ENCODE results near the gene TOMM6. TPM values are rescaled to one million over a fixed set of nuclear protein-coding genes. Genes with fewer than 3 reads are reported as not detected.

TOMM6 gene
- total and polyA plus RNA-seq, 2 donors from 2014 or later, result 150 to 479 TPM

- FAIRE-seq (no peak), DNase-seq (peak in 1 of 5 donors; percentile 61)
- no peak overlapping the region for H3K4me3 ChIP-seq (ENCODE audit: low read length in 3 of 3)
- peaks cover 0 to 4% (median 0%) of the 10 kb centered on the region in 3 donors for H3K4me1 ChIP-seq (ENCODE audit: control insufficient read depth in 2 of 3, insufficient read depth in 2 of 3, low read depth in 1 of 3, low read length in 3 of 3)
- no peaks in the 10 kb centered on the region for H3K36me3 ChIP-seq (ENCODE audit: control insufficient read depth in 2 of 3, insufficient read depth in 3 of 3, low read length in 3 of 3)
- no peak overlapping the region for H3K9ac ChIP-seq (ENCODE audit: low read length in 3 of 3)
- TF ChIP-seq, protein P1, sequence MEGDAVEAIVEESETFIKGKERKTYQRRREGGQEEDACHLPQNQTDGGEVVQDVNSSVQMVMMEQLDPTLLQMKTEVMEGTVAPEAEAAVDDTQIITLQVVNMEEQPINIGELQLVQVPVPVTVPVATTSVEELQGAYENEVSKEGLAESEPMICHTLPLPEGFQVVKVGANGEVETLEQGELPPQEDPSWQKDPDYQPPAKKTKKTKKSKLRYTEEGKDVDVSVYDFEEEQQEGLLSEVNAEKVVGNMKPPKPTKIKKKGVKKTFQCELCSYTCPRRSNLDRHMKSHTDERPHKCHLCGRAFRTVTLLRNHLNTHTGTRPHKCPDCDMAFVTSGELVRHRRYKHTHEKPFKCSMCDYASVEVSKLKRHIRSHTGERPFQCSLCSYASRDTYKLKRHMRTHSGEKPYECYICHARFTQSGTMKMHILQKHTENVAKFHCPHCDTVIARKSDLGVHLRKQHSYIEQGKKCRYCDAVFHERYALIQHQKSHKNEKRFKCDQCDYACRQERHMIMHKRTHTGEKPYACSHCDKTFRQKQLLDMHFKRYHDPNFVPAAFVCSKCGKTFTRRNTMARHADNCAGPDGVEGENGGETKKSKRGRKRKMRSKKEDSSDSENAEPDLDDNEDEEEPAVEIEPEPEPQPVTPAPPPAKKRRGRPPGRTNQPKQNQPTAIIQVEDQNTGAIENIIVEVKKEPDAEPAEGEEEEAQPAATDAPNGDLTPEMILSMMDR (IDR thresholded peaks at IDR 0.05; ENCODE audit: borderline replicate concordance, extremely low read depth, insufficient read depth), result no peak
- no peaks in the 10 kb centered on the region for H3K9me3 ChIP-seq (ENCODE audit: control insufficient read depth in 2 of 3, insufficient read depth in 1 of 3, low read length in 3 of 3)
- no peak overlapping the region for H3K27ac ChIP-seq (ENCODE audit: low read depth in 2 of 2, low read length in 2 of 2)
- H3K27me3 ChIP-seq (ENCODE audit: control insufficient read depth, insufficient read depth, low read length), result no peaks in the 10 kb centered on the region
- intact Hi-C loops (cut with DNase I), result no loop called here
Observed at GRCh38 chr6:41740366-41741162, 46.9 kb upstream of the TOMM6 start.

DNA sequence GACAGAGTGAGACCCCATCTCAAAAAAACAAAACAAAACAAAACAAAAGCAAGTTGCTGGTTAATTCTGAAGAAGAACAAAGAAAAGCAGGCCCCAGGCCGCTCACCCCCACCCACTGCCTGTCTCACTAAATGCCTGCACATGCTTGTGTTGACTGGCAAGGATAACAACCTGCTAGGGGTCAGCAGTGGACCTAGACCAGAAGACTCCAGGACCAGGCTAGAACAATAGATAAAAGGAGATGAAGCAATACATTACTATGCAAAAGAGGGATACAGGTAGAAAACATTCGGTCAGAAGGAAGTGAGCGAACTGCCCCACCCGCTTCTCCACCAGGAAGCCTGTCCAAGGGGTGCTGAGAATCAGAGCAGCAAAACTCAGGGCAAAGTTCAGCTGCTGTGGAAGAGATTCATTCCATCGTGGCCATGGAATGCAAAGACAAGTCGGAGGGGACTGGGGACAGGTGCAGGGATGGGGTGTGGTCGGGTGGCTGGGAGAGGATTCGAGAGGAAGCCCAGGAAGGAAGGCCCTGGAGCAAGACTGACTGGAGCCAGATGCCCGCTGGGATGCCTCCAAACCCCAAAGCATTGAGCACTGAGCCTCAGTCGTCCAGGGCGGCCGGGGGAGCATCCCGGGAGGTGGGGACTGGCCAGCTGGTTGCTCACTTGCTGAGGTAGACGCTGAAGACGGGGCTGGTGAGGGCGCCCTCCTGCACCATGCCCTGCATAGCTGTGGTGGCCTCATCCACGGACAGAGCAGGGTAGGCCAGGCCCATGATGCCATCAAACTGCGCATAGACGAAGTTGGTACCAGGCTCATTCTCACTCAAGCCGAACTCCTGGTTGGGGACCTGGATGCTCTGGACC lies 45.6 kb upstream of the TOMM6 start:
- intact Hi-C loops (cut with DNase I), result no loop called here
- FAIRE-seq (no peak), DNase-seq (peak in 1 of 5 donors; percentile 66)
- Histone ChIP-seq H3K4me1 (ENCODE audit: control insufficient read depth in 2 of 3, insufficient read depth in 2 of 3, low read depth in 1 of 3, low read length in 3 of 3) (no peaks in the 10 kb centered on the region), H3K9me3 (ENCODE audit: control insufficient read depth in 2 of 3, insufficient read depth in 1 of 3, low read length in 3 of 3) (no peaks in the 10 kb centered on the region), H3K4me3 (ENCODE audit: low read length in 3 of 3) (no peak overlapping the region), H3K27ac (ENCODE audit: low read depth in 2 of 2, low read length in 2 of 2) (no peak overlapping the region), H3K36me3 (ENCODE audit: control insufficient read depth in 2 of 3, insufficient read depth in 3 of 3, low read length in 3 of 3) (no peaks in the 10 kb centered on the region), H3K27me3 (ENCODE audit: control insufficient read depth, insufficient read depth, low read length) (no peaks in the 10 kb centered on the region), H3K9ac (ENCODE audit: low read length in 3 of 3) (no peak overlapping the region)
- TF ChIP-seq, protein P1 (IDR thresholded peaks at IDR 0.05; ENCODE audit: borderline replicate concordance, extremely low read depth, insufficient read depth), result no peak

GRCh38 chr6:41743406-41744235 lies 43.9 kb upstream of the TOMM6 start:
- Histone ChIP-seq H3K27me3 (ENCODE audit: control insufficient read depth, insufficient read depth, low read length) (no peaks in the 10 kb centered on the region), H3K9ac (ENCODE audit: low read length in 3 of 3) (no peak overlapping the region), H3K27ac (ENCODE audit: low read depth in 2 of 2, low read length in 2 of 2) (no peak overlapping the region), H3K9me3 (ENCODE audit: control insufficient read depth in 2 of 3, insufficient read depth in 1 of 3, low read length in 3 of 3) (no peaks in the 10 kb centered on the region), H3K36me3 (ENCODE audit: control insufficient read depth in 2 of 3, insufficient read depth in 3 of 3, low read length in 3 of 3) (no peaks in the 10 kb centered on the region), H3K4me3 (ENCODE audit: low read length in 3 of 3) (no peak overlapping the region), H3K4me1 (ENCODE audit: control insufficient read depth in 2 of 3, insufficient read depth in 2 of 3, low read depth in 1 of 3, low read length in 3 of 3) (no peaks in the 10 kb centered on the region)
- TF ChIP-seq, protein P1 (IDR thresholded peaks at IDR 0.05; ENCODE audit: borderline replicate concordance, extremely low read depth, insufficient read depth), result no peak
- no peak for DNase-seq
- intact Hi-C loops (cut with DNase I), result no loop called here
- no peak for FAIRE-seq
